GM12891 (cell line): ENCODE measurements around the gene ITPR1.

Source experiments
- DNase-seq: peaks from one replicate; pipeline ENCODE4 v3.0.0; 2011; ENCODE audit warnings: low spot score; ENCODE audit not compliant: insufficient read length
- FAIRE-seq: peaks from 2 replicates; lab custom pipeline; 2011; peaks lifted over from hg19 to GRCh38; lab: Jason Lieb, UNC
- PAX5 ChIP-seq: IDR thresholded peaks from 2 replicates; pipeline ENCODE4 v1.6.1; 2011; ENCODE audit warnings: low read length, moderate library complexity, mild to moderate bottlenecking; ENCODE audit not compliant: insufficient read depth, severe bottlenecking
- POLR2A ChIP-seq: IDR thresholded peaks from 2 replicates; pipeline ENCODE4 v1.6.1; 2011; ENCODE audit warnings: low read depth, low read length, control low read depth
- POLR2AphosphoS5 ChIP-seq: IDR thresholded peaks from 2 replicates; pipeline ENCODE4 v1.6.1; 2011; ENCODE audit warnings: low read depth, low read length, control low read depth
- POU2F2 ChIP-seq: IDR thresholded peaks from 2 replicates; pipeline ENCODE4 v1.6.1; 2011; ENCODE audit warnings: low read depth, mild to moderate bottlenecking, control low read depth, low read length, moderate library complexity
- SPI1 ChIP-seq: IDR thresholded peaks from 2 replicates; pipeline ENCODE4 v1.6.1; 2011; ENCODE audit warnings: low read depth, low read length, control low read depth
- TAF1 ChIP-seq: IDR thresholded peaks from 2 replicates; pipeline ENCODE4 v1.6.1; 2011; ENCODE audit warnings: low read depth, low read length, control low read depth

Gene ITPR1

GRCh38 chr3:4462369-4463040 is 30.6 kb upstream of the ITPR1 start:
- no peak for TF ChIP-seq POLR2AphosphoS5
- TF ChIP-seq POU2F2: no peak
- TF ChIP-seq POLR2A: no peak
- no peak for TF ChIP-seq TAF1
- TF ChIP-seq PAX5: no peak
- no peak for TF ChIP-seq SPI1
- FAIRE-seq: no peak
- DNase-seq: no peak

- FAIRE-seq: no peak
- no peak for DNase-seq
- no peak for TF ChIP-seq POLR2A
- TF ChIP-seq TAF1: no peak
- no peak for TF ChIP-seq PAX5
- no peak for TF ChIP-seq SPI1
- no peak for TF ChIP-seq POU2F2
- no peak for TF ChIP-seq POLR2AphosphoS5
These were observed 28.6 kb upstream of the ITPR1 start for GRCh38 chr3:4464576-4464975.

GRCh38 chr3:4466741-4467521 is 26.2 kb upstream of the ITPR1 start, which contains the start of gene SUMF1:
SUMF1 (minus strand) TSS chr3:4467269; CDS start chr3:4467245, 24 bp downstream.
- DNase-seq (peak; percentile 83), FAIRE-seq (peak; percentile 97)
- 0 out of 2 replicates have a peak, but pooled peaks have one; percentile 5 for TF ChIP-seq SPI1
- no peak for TF ChIP-seq PAX5
- TF ChIP-seq POLR2AphosphoS5: peak; percentile 84
- peak; percentile 34; the same call in 1 of the 2 replicates for TF ChIP-seq POU2F2
- peak; percentile 90 for TF ChIP-seq POLR2A
- TF ChIP-seq TAF1: peak; percentile 96

GRCh38 chr3:4467522-4467867 is 25.7 kb upstream of the ITPR1 start:
- TF ChIP-seq POLR2AphosphoS5 (no peak), POLR2A (no peak), PAX5 (no peak), SPI1 (no peak), TAF1 (no peak), POU2F2 (no peak)
- FAIRE-seq: no peak
- DNase-seq: no peak

GRCh38 chr3:4471907-4472306 is 21.2 kb upstream of the ITPR1 start:
- DNase-seq (no peak), FAIRE-seq (no peak)
- TF ChIP-seq TAF1: no peak
- TF ChIP-seq PAX5: no peak
- TF ChIP-seq POLR2AphosphoS5: no peak
- TF ChIP-seq POU2F2: no peak
- no peak for TF ChIP-seq SPI1
- no peak for TF ChIP-seq POLR2A

GRCh38 chr3:4472312-4472711 is 20.8 kb upstream of the ITPR1 start:
- TF ChIP-seq POU2F2 (no peak), SPI1 (no peak), TAF1 (no peak), POLR2A (no peak), PAX5 (no peak), POLR2AphosphoS5 (no peak)
- FAIRE-seq (no peak), DNase-seq (no peak)

- DNase-seq: no peak
- FAIRE-seq: no peak
- TF ChIP-seq POU2F2 (no peak), SPI1 (no peak), POLR2A (no peak), POLR2AphosphoS5 (no peak), PAX5 (no peak), TAF1 (no peak)
These were observed 20.4 kb upstream of the ITPR1 start for GRCh38 chr3:4472766-4473165.

- TF ChIP-seq SPI1: peak; percentile 71
- TF ChIP-seq PAX5: no peak
- 0 out of 2 replicates have a peak, but pooled peaks have one; percentile 26 for TF ChIP-seq POU2F2
- no peak for TF ChIP-seq POLR2A
- TF ChIP-seq POLR2AphosphoS5: no peak
- 0 out of 2 replicates have a peak, but pooled peaks have one; percentile 14 for TF ChIP-seq TAF1
- DNase-seq (no peak), FAIRE-seq (peak; percentile 82)
These were observed 18.3 kb upstream of the ITPR1 start for GRCh38 chr3:4474683-4475490.

- TF ChIP-seq SPI1: no peak; the same call in 1 of the 2 replicates
- TF ChIP-seq POU2F2: no peak
- TF ChIP-seq POLR2A: no peak
- no peak for TF ChIP-seq TAF1
- no peak for TF ChIP-seq PAX5
- FAIRE-seq (no peak), DNase-seq (no peak)
These were observed 17.3 kb upstream of the ITPR1 start for GRCh38 chr3:4475804-4476203.
